Natural killer cell (primary cell): ENCODE measurements around the gene OSBPL6. TPM values are rescaled to one million over a fixed set of nuclear protein-coding genes. Genes with fewer than 3 reads are reported as not detected.

Source experiments
- ATAC-seq, 3 donors: fragments of 150-1000 bp in 2 of 3; fragments of 200-7000 bp in 1 of 3; cut with Tn5 transposase; 1 replicate in 1 of 3; 2 replicates in 2 of 3; pipeline ENCODE4 v1.10.0; 2021; ENCODE audit warnings: mild to moderate bottlenecking in 2 of 3, moderate library complexity in 2 of 3
- DNase-seq, 2 donors: peaks; one replicate each; pipeline versions ENCODE4 v3.0.0 to v3.0.0-alpha.2; 2013 to 2021; ENCODE audit warnings: mixed read lengths in 1 of 2
- H3K27ac ChIP-seq: one replicate; pipeline ENCODE4 v1.5.1; 2013; ENCODE audit warnings: mild to moderate bottlenecking, low read length
- H3K27me3 ChIP-seq: one replicate; pipeline ENCODE4 v1.6.1; 2013; ENCODE audit warnings: low read length; ENCODE audit not compliant: control insufficient read depth, insufficient read depth
- H3K36me3 ChIP-seq: one replicate; pipeline ENCODE4 v1.6.1; 2013; ENCODE audit warnings: low read length; ENCODE audit not compliant: control insufficient read depth, insufficient read depth
- H3K4me1 ChIP-seq: one replicate; pipeline ENCODE4 v1.6.1; 2013; ENCODE audit warnings: low read length; ENCODE audit not compliant: control insufficient read depth, insufficient read depth
- H3K4me3 ChIP-seq: one replicate; pipeline ENCODE4 v1.5.1; 2013; ENCODE audit warnings: low read length
- H3K9me3 ChIP-seq: one replicate; pipeline ENCODE4 v1.6.1; 2013; ENCODE audit warnings: low read length; ENCODE audit not compliant: control insufficient read depth, insufficient read depth
- H3K27ac Mint-ChIP-seq, 2 donors: one replicate each; pipeline ENCODE4 v1.8.0; 2022; ENCODE audit warnings: mild to moderate bottlenecking in 2 of 2, mixed read lengths in 2 of 2, moderate library complexity in 1 of 2
- H3K27me3 Mint-ChIP-seq, 2 donors: one replicate each; pipeline ENCODE4 v1.8.0; 2022; ENCODE audit warnings: low read depth in 2 of 2, mixed read lengths in 2 of 2
- H3K36me3 Mint-ChIP-seq: one replicate; pipeline ENCODE4 v1.8.0; 2022; ENCODE audit warnings: mixed read lengths
- H3K4me1 Mint-ChIP-seq, 2 donors: one replicate each; pipeline ENCODE4 v1.8.0; 2022; ENCODE audit warnings: mixed read lengths in 2 of 2
- H3K4me3 Mint-ChIP-seq: one replicate; pipeline ENCODE4 v1.8.0; 2022; ENCODE audit warnings: mild to moderate bottlenecking, moderate library complexity, mixed read lengths
- H3K9me3 Mint-ChIP-seq, 2 donors: one replicate each; pipeline ENCODE4 v1.8.0; 2022; ENCODE audit warnings: mixed read lengths in 2 of 2
- CTCF ChIP-seq: fragments of 200-600 bp; IDR thresholded peaks from one replicate; pipeline ENCODE4 v1.8.0; 2022; ENCODE audit warnings: antibody characterized with exemption
- WGBS: methylation state at CpG from one replicate; pipeline ENCODE4 v1.1.7; 2013; ENCODE audit warnings: missing lambda C conversion rate; ENCODE audit not compliant: insufficient coverage; 5-methylcytosine and 5-hydroxymethylcytosine counted together
- intact Hi-C: fragments of 100-400 bp; cut with micrococcal nuclease; formaldehyde crosslinking; loops from one replicate; pipeline ENCODE4 v1.14.2; 2022
- total RNA-seq, 4 donors: library from RNA; stranded (reverse); fragments of 120-200 nt in 1 of 4; gene quantifications; one replicate each; pipeline versions ENCODE4 v1.2.3 to v1.2.4, GENCODE V29; 2013 to 2022

Gene OSBPL6
- total RNA-seq, 3 donors from 2014 or later (not counting 1 experiment from before 2014, with no cell fraction given) = not detected

DNA sequence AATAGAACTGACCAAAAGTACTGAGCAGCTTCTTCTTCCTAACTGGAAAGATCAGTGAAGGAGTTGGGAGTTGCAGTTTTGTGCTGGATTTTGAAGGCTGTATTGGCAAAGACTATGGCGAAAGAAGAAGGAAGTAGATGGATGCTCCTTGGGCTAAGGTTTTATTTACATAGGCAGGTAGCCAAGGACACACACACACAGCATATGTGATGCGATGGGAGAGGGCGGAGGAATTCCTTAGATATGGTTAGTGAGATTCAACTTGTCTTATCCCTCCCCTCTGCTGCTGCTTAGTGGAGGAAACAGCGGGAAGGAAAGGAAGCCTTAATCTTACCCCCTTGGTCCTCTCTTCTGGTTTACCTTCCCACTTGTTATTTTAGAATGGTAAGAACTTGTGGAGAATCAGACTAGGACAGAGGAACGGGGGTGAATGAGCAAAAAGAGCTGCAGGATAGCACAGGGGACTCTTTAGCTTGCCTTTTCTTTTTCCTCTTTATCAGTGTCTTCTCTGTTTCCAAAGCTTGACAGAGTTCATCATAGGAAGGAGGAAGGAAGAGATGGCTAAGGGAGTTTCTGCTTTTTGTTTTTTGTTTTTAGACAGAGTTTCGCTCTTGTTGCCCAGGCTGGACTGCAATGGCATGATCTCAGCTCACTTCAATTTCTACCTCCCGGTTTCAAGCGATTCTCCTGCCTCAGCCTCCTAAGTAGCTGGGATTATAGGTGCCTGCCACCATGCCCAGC, 87.9 kb downstream of the OSBPL6 start:
- Mint-ChIP-seq H3K9me3 (no peaks in the 10 kb centered on the region), H3K4me1 (no peaks in the 10 kb centered on the region), H3K36me3 (no peaks in the 10 kb centered on the region), H3K4me3 (no peak overlapping the region), H3K27ac (no peak overlapping the region), H3K27me3 (peaks cover 7 to 8% of the 10 kb centered on the region in 2 donors)
- Histone ChIP-seq H3K4me1 (no peaks in the 10 kb centered on the region), H3K9me3 (no peaks in the 10 kb centered on the region), H3K27me3 (no peaks in the 10 kb centered on the region), H3K27ac (no peak overlapping the region), H3K36me3 (no peaks in the 10 kb centered on the region), H3K4me3 (no peak overlapping the region)
- ATAC-seq (no peak), DNase-seq (no peak)
- no peak for TF ChIP-seq CTCF
- intact Hi-C loops = no loop called here
- WGBS = 62% methylated on average over 5 of the region's 8 CpGs

GRCh38 chr2:178283341-178283918, 89.1 kb downstream of the OSBPL6 start:
- Mint-ChIP-seq H3K4me3 (no peak overlapping the region), H3K27me3 (peaks cover 6% of the 10 kb centered on the region in 2 donors), H3K4me1 (no peaks in the 10 kb centered on the region), H3K27ac (no peak overlapping the region), H3K36me3 (no peaks in the 10 kb centered on the region), H3K9me3 (no peaks in the 10 kb centered on the region)
- no peaks in the 10 kb centered on the region for H3K36me3 ChIP-seq
- no peak overlapping the region for H3K27ac ChIP-seq
- no peak for ATAC-seq
- no peaks in the 10 kb centered on the region for H3K27me3 ChIP-seq
- TF ChIP-seq CTCF = no peak
- no peaks in the 10 kb centered on the region for H3K9me3 ChIP-seq
- intact Hi-C loops = no loop called here
- H3K4me3 ChIP-seq = no peak overlapping the region
- 83% methylated on average over 2 of the region's 3 CpGs for WGBS
- DNase-seq = no peak
- H3K4me1 ChIP-seq = no peaks in the 10 kb centered on the region

- Mint-ChIP-seq H3K27me3 (peaks cover 6 to 8% of the 10 kb centered on the region in 2 donors), H3K36me3 (no peaks in the 10 kb centered on the region), H3K9me3 (no peaks in the 10 kb centered on the region), H3K27ac (no peak overlapping the region), H3K4me1 (no peaks in the 10 kb centered on the region), H3K4me3 (no peak overlapping the region)
- H3K36me3 ChIP-seq = no peaks in the 10 kb centered on the region
- WGBS = 72% methylated on average over 4 of the region's 4 CpGs
- intact Hi-C loops = no loop called here
- DNase-seq (no peak), ATAC-seq (no peak)
- H3K27ac ChIP-seq = no peak overlapping the region
- TF ChIP-seq CTCF = no peak
- no peaks in the 10 kb centered on the region for H3K9me3 ChIP-seq
- H3K4me3 ChIP-seq = no peak overlapping the region
- H3K4me1 ChIP-seq = no peaks in the 10 kb centered on the region
- H3K27me3 ChIP-seq = no peaks in the 10 kb centered on the region
These were observed 90.4 kb downstream of the OSBPL6 start for GRCh38 chr2:178284613-178285286.
